HT-29 (cell line): ENCODE measurements around the gene ADGRD1. TPM values are rescaled to one million over a fixed set of nuclear protein-coding genes. Genes with fewer than 3 reads are reported as not detected.
"Not testable (repeated sequence)": the region's sequence is repeated elsewhere in the genome, so short reads cannot be mapped to it uniquely, and the experiment has no call there.

Experiments used
- DNase-seq: peaks from one replicate; pipeline ENCODE4 v3.0.0-alpha.2; 2015; ENCODE audit warnings: low spot score
- total RNA-seq: library from RNA; depleted of rRNA; stranded (reverse); fragments of >200 nt; shearing (Covaris generic); gene quantifications from 2 replicates; pipeline ENCODE4 v1.2.3, GENCODE V29; 2014

Gene ADGRD1
- total RNA-seq, 1 experiment from 2014 or later: not detected

GRCh38 chr12:131071950-131072349 lies 118.2 kb downstream of the ADGRD1 start:
- DNase-seq: not testable (repeated sequence)

GRCh38 chr12:131072451-131073230 lies 118.9 kb downstream of the ADGRD1 start:
- no peak for DNase-seq

- no peak for DNase-seq
Observed at GRCh38 chr12:131074221-131075083, 120.7 kb downstream of the ADGRD1 start.

- DNase-seq: no peak
Observed at GRCh38 chr12:131075194-131075593, 121.5 kb downstream of the ADGRD1 start.

- no peak for DNase-seq
Observed at GRCh38 chr12:131075611-131076010, 121.9 kb downstream of the ADGRD1 start.

GRCh38 chr12:131076296-131076695 lies 122.6 kb downstream of the ADGRD1 start:
- DNase-seq: no peak

- no peak for DNase-seq
Observed at GRCh38 chr12:131076791-131077747, 123.4 kb downstream of the ADGRD1 start.

GRCh38 chr12:131077931-131078391 lies 124.3 kb downstream of the ADGRD1 start:
- DNase-seq: no peak

- no peak for DNase-seq
Observed at GRCh38 chr12:131082290-131083194, 128.8 kb downstream of the ADGRD1 start.

GRCh38 chr12:131084341-131085011 lies 130.8 kb downstream of the ADGRD1 start:
- no peak for DNase-seq

- DNase-seq: no peak
Observed at GRCh38 chr12:131085125-131085815, 131.6 kb downstream of the ADGRD1 start.

GRCh38 chr12:131085816-131086591 lies 132.3 kb downstream of the ADGRD1 start:
- no peak for DNase-seq

- DNase-seq: no peak
Observed at GRCh38 chr12:131087302-131087818, 133.7 kb downstream of the ADGRD1 start.

GRCh38 chr12:131087991-131088700 lies 134.4 kb downstream of the ADGRD1 start:
- no peak for DNase-seq

GRCh38 chr12:131088701-131089530 lies 135.2 kb downstream of the ADGRD1 start:
- DNase-seq: no peak

- no peak for DNase-seq
Observed at GRCh38 chr12:131089531-131090273, 136.0 kb downstream of the ADGRD1 start.
